Pancreas (tissue), 10 donors: ENCODE results near the gene RAB15. TPM values are rescaled to one million over a fixed set of nuclear protein-coding genes. Genes with fewer than 3 reads are reported as not detected.
"Not testable (repeated sequence)": the region's sequence is repeated elsewhere in the genome, so short reads cannot be mapped to it uniquely, and the experiment has no call there.

Experiments used
- ATAC-seq, 4 donors: fragments of 200-7000 bp; cut with Tn5 transposase; one replicate each; pipeline versions ENCODE4 v1.8.0 to v1.9.1; 2020; ENCODE audit warnings: mild to moderate bottlenecking in 4 of 4, moderate library complexity in 4 of 4
- DNase-seq, 6 donors: peaks; one replicate each; pipeline ENCODE4 v3.0.0-alpha.2; 2020
- FAIRE-seq: peaks from 2 replicates; lab custom pipeline; 2012; peaks lifted over from hg19 to GRCh38; lab: Jason Lieb, UNC
- H3K27ac ChIP-seq, 4 donors: fragments of 200-600 bp; sonication (generic); 1 replicate in 3 of 4; 2 replicates in 1 of 4; pipeline versions ENCODE4 v1.5.0 to v1.8.0; 2020
- H3K27me3 ChIP-seq, 4 donors: fragments of 200-600 bp; one replicate each; pipeline ENCODE4 v1.8.0; 2021
- H3K36me3 ChIP-seq, 3 donors: fragments of 200-600 bp; sonication (generic) in 1 of 3; one replicate each; pipeline versions ENCODE4 v1.5.0 to v1.8.0; 2020 to 2021
- H3K4me1 ChIP-seq, 3 donors: fragments of 200-600 bp; one replicate each; pipeline ENCODE4 v1.8.0; 2021
- H3K4me3 ChIP-seq, 4 donors: fragments of 200-600 bp; sonication (generic) in 2 of 4; one replicate each; pipeline versions ENCODE4 v1.5.0 to v1.8.0; 2020 to 2021
- H3K9me3 ChIP-seq, 4 donors: fragments of 200-600 bp; one replicate each; pipeline ENCODE4 v1.8.0; 2021
- CTCF ChIP-seq, 4 donors: fragments of 200-600 bp; sonication (generic) in 3 of 4; IDR thresholded peaks; one replicate each; pipeline versions ENCODE4 v1.5.0 to v1.8.0; 2021; ENCODE audit warnings: antibody characterized with exemption in 4 of 4
- WGBS, 2 donors: extraction: QIAGEN DNeasy Blood & Tissue Kit; methylation state at CpG; one replicate each; pipeline ENCODE4 v1.1.7; 2013; 5-methylcytosine and 5-hydroxymethylcytosine counted together
- intact Hi-C, 3 donors: fragments of 100-400 bp; cut with DNase I; formaldehyde crosslinking; loops; one replicate each; pipeline versions ENCODE4 v1.11.1 to v1.14.2; 2022
- polyA plus RNA-seq, 2 donors: library from polyadenylated mRNA; stranded (reverse); fragments of 200-250 nt; gene quantifications; one replicate each; pipeline ENCODE4 v1.2.3, GENCODE V29; 2013
- total RNA-seq, 6 donors: library from RNA; stranded (reverse); fragmentation: NEBNext Ultra II Directional in 4 of 6; extraction: Animal tissue kit (Norgen Biotek cat#: 25700) in 4 of 6; gene quantifications; one replicate each; pipeline versions ENCODE4 v1.2.1 to v1.2.4, GENCODE V29; 2021 to 2023
- donor health status: healthy with polysubstance abuse.
- donor health status: DM: no; HTN: no; CAD: no; lungs with moderate emphysema.
- donor health status: DM: no; HTN: no; CAD: no.
- donor health status: control.
- donor health status: control.
- donor health status: Bipolar disorder and iron deficiency.
- donor health status: DM: yes; HTN: yes; CAD: no.
- donor health status: DM: no; HTN: no; CAD: no.
- donor health status: DM: no; HTN: no; CAD: no.
- donor health status: DM: yes; HTN: yes; CAD: no.

The RAB15 gene
- total and polyA plus RNA-seq, 8 donors, result 4.6 to 18.8 (median 7.1) TPM

- TF ChIP-seq CTCF (IDR thresholded peaks at IDR 0.05), result no peak
- no peaks in the 10 kb centered on the region for H3K36me3 ChIP-seq
- DNase-seq (no peak), FAIRE-seq (no peak), ATAC-seq (no peak)
- WGBS, 2 donors, result 14 to 18% methylated on average over 4 of the region's 4 CpGs
- H3K4me1 ChIP-seq, result peaks cover 4 to 21% (median 14%) of the 10 kb centered on the region in 3 donors
- H3K4me3 ChIP-seq, result peak overlapping the region; percentile 51 to 99 (median 92)
- no peaks in the 10 kb centered on the region for H3K9me3 ChIP-seq
- no peaks in the 10 kb centered on the region for H3K27me3 ChIP-seq
- peak overlapping the region in 2 of 4 donors; percentile 82 to 94 for H3K27ac ChIP-seq
- intact Hi-C loops, result no loop called here
Observed at GRCh38 chr14:64915029-64915424, 57.1 kb downstream of the RAB15 start.

DNA sequence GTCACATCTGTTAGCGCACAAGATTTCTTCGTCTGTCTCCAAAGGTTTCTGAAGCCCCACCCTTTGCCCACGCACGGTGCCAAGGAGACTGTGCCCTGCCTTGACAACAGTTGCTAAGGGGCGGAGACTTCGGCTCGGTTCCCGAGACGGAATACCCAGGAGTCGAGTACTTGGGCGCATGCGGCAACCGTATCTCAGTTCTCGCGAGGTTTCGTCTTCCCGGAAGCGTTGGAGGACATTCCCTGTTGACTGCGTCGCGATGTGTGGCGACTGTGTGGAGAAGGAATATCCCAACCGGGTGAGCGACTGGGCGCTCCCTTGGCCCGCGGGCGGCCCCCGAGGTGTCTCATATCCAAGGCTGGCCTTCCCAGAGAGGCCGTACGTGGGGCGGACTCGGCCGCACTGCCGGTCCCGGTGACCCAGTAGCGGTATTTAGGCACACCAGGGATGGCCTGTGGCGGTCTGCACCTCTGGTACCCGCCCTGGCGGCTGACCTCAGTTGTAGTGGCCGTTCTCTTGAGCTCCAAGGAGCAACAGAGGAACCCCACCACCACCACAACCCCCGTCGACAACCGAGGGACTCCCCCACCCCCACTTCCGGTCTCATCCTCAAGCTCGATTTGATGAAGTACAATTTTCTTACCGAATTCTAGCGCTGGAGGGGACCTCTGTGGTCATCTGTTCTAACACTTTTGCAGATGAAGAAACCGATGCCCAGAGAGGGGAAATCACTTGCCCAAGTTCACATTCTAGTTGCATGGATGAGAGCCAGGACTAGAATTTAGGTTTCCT, 57.7 kb downstream of the RAB15 start, which contains the start of gene CHURC1:
CHURC1 (plus strand) TSS at position 219 of the 792 bp plus-strand sequence; CDS start at position 260, 41 bp downstream.
- intact Hi-C loops, result no loop called here
- DNase-seq, result peak; percentile 93 to 100 (median 100)
- TF ChIP-seq CTCF (IDR thresholded peaks at IDR 0.05), result no peak

GRCh38 chr14:64913477-64913876, 58.7 kb downstream of the RAB15 start:
- peak overlapping the region in 2 of 4 donors; percentile 96 to 99 for H3K4me3 ChIP-seq
- FAIRE-seq, H3K36me3 ChIP-seq, H3K27me3 ChIP-seq, intact Hi-C loops, H3K9me3 ChIP-seq, DNase-seq: not testable (repeated sequence)
- peaks cover 4 to 18% (median 14%) of the 10 kb centered on the region in 3 donors for H3K4me1 ChIP-seq
- H3K27ac ChIP-seq, result peak overlapping the region in 3 of 4 donors; percentile 82 to 94 (median 88)
- peak in 2 of 4 donors; percentile 4 to 5 for ATAC-seq
- 7 to 57% methylated on average over 1 to 5 of the region's 5 CpGs for WGBS, 2 donors

More for the DNA sequence above, 57.7 kb downstream of the RAB15 start, which contains the start of gene CHURC1:
- peak within 1 kb of the TSS; percentile 82 to 94 (median 86) for H3K27ac ChIP-seq
- 0 to 1% methylated on average over 49 of the region's 49 CpGs for WGBS, 2 donors
- no peaks in the 10 kb centered on the region for H3K36me3 ChIP-seq
- no peaks in the 10 kb centered on the region for H3K27me3 ChIP-seq
- peak within 1 kb of the TSS; percentile 51 to 99 (median 92) for H3K4me3 ChIP-seq
- no peaks in the 10 kb centered on the region for H3K9me3 ChIP-seq
- H3K4me1 ChIP-seq, result peaks cover 4 to 21% (median 14%) of the 10 kb centered on the region in 3 donors
- FAIRE-seq (peak; percentile 86), ATAC-seq (peak; percentile 99 to 100 (median 100))

DNA sequence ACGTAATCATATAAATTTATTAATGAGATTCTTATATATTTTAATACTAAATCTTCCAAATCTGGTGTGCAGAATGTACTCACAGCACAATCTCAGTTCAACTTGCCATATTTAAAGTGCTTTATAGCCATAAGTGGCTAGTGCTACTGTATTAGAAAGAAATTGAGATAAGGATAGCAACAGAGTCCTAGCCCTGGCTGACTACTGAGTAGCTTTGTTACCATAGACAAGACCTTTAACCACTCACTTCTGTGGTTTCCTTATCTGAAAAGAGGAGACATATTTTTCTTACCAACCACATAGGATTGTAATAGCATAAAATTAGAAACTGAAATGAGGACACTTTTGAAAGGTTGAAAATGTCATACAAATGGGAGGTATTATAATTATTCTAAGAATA, 59.9 kb downstream of the RAB15 start:
- no peak for FAIRE-seq
- no peak for DNase-seq
- 0% methylated on average over 1 of the region's 1 CpG for WGBS, 2 donors

More for the DNA sequence above, 59.9 kb downstream of the RAB15 start:
- peaks cover 4 to 17% (median 14%) of the 10 kb centered on the region in 3 donors for H3K4me1 ChIP-seq
- no peaks in the 10 kb centered on the region for H3K9me3 ChIP-seq
- no peak overlapping the region for H3K4me3 ChIP-seq
- no peak overlapping the region for H3K27ac ChIP-seq
- no peak for ATAC-seq
- intact Hi-C loops, result no loop called here
- no peaks in the 10 kb centered on the region for H3K36me3 ChIP-seq
- TF ChIP-seq CTCF (IDR thresholded peaks at IDR 0.05), result no peak
- H3K27me3 ChIP-seq, result no peaks in the 10 kb centered on the region
